ENCODE data around the gene GALNTL6.

GRCh38 chr4:172842779-172843178 lies 1029.6 kb downstream of the GALNTL6 start:
- TF ChIP-seq CTCF (conservative IDR thresholded peaks at IDR 0.05) (no peak), EZH2 (IDR thresholded peaks at IDR 0.05; ENCODE audit: low read depth) (no peak)
